HG03520 (cell line): ENCODE results near the gene TRRAP.

Experiments used
- ATAC-seq: cut with Tn5 transposase; IDR thresholded peaks from one replicate; pipeline ENCODE4 v1.9.1; 2021; ENCODE audit warnings: mild to moderate bottlenecking, moderate library complexity; ENCODE audit not compliant: unreplicated experiment

The TRRAP gene

DNA sequence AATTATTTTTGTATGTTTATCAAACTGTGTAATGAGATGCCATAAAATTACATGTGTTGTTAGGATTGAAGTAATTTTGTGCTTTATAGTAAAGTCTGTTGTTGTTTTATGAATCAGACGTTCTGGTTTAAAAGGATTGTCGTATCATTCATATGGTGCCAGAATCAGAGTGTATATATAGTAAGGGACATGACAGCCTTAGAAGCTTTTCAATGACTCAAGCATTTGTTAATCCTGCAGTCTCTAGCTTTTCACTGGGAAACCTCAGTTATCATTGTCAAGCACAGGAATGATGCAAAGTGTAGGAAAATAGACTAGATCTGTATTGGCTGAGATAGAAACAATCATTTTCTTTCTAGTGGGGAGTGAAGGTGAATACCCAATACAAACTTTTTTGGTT, 57.5 kb downstream of the TRRAP start:
- ATAC-seq = no peak

DNA sequence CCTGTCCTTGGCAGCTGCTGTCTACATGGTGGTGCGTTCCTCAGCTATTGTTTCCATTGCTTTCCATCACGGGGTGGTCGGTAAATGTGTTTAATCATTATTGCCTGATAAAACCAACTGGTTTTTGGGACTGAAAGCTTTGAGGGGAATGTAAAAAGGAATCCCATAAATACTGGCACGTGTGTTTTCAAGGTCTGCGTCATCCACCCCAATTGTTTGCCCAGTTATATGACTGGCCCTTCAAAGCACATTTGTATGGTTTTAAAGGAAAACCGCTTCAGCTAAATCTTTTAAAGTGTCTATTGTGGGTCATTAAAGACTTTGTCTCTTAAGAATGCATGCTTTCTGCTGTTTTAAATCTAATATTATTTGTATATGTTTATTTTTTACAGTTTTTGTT, 65.0 kb downstream of the TRRAP start:
- ATAC-seq = no peak

DNA sequence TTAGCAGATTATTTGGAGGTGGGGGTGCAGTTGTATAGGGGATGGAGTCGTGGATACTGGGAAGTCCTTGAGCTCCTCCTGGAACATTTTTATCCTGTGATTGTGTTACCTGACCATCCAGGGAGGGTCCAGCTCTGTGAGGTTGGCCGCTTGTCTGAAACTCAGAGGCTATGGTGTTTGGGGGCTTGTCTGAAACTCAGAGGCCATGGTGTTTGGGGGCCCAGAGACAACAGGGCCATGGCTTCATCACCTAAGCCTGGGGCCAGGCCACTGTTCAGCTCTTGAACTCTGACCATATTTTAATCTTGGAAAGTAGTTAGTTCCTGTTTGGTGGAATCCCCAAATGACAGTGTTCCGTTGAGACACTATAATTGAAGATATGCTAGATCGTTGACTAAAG, 66.1 kb downstream of the TRRAP start:
- ATAC-seq = no peak

DNA sequence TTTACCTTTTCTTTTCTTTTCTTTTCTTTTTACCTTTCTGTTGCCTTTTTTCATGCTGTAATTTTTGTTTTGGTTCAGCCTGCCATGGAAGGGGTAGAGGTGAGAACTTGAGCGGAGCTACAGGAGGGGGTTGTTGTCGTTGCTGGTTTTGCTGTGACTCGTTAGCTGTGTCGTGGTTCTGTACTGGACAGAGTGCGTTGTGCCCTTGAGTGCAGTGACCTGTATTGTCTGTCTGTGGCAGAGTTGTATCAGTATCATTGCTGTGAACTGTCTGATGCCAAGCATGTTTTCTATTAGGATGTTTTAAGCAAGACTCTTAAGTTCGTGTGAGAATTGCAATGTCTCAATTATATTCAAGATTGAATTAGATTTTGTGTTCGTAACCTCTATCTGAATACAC, 67.5 kb downstream of the TRRAP start:
- no peak for ATAC-seq

DNA sequence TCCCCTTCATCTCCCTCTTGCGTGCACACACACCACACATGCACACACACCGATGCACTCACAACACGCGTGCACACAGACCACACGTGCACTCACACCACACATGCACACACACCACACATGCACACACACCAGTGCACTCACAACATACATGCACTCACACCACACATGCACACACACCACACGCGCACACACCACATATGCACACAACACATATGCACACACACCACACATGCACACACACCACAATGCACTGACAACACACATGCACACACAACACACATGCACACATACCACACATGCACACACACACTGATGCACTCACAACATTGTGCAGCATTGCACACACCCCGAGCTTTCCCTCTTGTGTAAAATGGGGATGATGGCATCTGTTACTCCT, 68.1 kb downstream of the TRRAP start:
- ATAC-seq = no peak

DNA sequence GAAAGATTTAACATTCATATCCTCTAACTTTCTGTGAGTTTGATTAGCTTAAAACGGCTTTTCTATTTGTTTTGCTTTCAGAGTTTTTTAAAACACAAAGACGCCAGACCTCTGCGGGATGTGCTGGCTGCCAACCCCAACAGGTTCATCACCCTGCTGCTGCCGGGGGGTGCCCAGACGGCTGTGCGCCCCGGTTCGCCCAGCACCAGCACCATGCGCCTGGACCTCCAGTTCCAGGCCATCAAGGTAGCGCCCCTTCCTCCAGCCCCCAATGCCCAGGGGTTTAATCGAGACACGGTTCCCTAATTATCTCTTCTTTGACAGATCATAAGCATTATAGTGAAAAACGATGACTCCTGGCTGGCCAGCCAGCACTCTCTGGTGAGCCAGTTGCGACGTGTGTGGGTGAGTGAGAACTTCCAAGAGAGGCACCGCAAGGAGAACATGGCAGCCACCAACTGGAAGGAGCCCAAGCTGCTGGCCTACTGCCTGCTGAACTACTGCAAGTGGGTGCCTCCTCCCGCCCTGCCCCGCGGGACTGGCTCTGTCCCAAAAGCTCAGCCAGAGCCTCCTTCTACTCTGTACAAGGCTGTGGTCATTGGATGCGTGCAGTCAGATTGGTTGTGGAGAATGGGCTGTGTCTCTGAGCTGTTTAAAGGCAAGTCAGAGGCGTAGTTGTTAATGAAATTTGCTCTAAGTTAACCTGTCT, 71.2 kb downstream of the TRRAP start:
- ATAC-seq = no peak

DNA sequence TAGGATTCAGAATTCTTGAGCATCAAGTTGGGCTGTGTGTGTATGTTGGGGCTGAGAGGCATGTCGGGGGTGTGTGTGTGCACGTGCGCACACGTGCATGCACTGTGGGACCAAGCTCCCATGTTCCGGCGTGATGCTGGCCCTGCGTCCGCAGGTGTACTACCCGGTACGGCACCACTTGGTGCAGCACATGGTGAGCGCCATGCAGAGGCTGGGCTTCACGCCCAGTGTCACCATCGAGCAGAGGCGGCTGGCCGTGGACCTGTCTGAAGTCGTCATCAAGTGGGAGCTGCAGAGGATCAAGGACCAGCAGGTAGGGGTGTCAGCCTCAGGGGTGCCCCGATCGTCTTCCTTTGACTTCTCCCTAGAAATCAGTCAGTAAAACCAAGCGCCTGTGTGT, 77.7 kb downstream of the TRRAP start:
- ATAC-seq = no peak

DNA sequence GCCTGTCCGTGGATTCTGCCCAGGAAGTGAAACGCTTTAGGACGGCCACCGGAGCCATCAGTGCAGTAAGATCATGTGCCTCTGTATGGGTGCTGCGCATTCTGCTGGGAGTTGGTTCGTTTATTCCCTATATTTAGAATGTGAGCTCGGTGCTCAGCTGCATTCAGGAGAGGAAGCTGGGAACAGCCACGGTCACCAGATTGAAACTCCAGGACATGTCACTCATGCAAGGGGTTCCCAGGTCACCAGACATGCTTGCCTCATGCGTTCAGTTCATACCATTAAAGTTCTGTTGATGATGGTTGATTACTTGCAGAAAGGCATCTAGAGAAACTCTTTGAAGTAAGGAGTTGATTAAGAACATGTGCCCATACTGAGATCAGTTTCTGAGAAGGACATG, 78.1 kb downstream of the TRRAP start:
- ATAC-seq = no peak

DNA sequence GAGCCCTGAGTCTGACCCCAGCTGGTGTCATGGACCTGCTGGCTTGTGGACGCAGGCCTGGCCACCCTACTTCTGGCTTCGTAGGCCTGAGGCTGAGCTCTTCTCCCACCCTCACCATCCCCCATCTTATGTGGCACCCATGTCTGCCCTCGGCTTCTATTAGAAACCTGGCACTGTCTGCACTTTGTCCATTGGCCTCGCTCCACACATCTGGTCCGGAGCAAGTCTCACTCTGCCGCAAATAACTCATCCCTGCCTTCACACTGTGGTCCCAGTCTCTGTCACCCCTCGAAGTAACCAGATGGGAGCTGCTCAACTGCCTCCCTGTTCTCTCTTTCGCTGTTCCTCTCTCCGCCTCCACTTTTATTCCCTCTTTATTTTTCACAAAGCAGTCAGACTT, 78.6 kb downstream of the TRRAP start:
- ATAC-seq = no peak

DNA sequence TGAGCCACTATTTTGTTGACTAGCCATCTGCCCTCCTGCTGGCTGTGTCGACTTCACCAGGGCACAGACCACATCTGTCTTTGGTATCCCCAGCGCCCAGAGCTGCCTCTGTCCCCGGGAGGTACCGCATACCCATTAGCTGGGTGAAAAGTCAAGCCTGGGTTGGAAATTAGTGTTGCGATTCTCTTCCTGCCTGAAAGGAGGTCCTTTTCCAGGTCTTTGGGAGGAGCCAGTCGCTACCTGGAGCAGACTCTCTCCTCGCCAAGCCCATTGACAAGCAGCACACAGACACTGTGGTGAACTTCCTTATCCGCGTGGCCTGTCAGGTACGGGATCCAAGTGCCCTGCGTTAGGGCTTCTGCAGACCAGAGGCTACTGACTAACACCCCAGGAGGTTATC, 79.4 kb downstream of the TRRAP start:
- ATAC-seq = no peak

DNA sequence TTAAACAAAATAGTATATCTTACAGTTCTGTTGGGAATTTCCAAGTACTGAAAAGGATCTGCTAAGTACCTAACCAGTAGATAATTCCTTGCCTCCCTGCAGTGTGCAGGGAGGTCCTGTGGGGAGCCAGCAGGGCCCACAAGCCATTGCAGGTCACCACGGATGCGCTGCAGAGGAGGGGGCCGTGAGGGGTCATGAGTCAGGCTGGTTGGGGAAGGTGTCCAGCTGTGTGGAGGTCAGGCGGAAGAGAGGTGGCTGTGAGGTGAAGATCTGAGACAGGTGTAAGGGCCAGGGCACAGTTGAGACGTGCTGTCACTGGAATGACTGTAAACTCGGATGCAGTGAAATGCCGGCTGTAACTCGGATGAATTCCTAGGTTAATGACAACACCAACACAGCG, 80.6 kb downstream of the TRRAP start:
- ATAC-seq = no peak

DNA sequence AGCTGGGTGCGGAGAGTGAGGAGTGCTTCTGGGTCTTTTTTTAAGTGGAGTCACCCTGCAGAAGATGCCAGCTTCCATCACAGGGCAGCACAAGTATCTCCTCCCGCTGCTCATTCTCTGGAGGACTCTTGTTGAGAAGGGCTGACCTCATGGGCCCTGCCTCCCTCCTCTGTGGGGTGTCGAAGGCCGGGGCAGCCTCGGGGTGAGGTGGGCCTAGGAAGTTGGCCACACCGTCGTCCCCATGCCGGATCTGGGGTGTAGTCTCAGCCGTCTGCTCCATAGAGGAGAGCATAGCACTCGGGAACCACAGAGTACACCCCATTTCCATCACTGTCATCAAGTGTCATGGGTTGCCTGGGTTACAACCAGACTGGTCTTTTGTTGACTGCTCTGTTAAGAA, 85.0 kb downstream of the TRRAP start:
- no peak for ATAC-seq

DNA sequence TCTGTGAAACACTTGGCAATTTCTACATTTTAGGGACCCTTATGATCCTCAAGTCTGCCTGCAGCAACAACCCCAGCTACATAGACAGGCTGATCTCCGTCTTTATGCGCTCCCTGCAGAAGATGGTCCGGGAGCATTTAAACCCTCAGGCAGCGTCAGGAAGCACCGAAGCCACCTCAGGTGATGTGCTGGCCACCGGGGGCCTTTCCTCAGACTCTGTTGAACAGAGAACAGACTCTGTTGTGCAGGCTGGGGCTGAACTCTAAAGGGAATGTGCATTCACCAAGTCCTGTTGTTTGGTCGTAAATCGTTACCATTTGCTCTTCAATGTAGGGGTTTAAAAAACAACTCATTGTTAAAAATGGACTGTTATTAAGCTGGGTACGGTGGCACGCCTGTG, 86.3 kb downstream of the TRRAP start:
- no peak for ATAC-seq

DNA sequence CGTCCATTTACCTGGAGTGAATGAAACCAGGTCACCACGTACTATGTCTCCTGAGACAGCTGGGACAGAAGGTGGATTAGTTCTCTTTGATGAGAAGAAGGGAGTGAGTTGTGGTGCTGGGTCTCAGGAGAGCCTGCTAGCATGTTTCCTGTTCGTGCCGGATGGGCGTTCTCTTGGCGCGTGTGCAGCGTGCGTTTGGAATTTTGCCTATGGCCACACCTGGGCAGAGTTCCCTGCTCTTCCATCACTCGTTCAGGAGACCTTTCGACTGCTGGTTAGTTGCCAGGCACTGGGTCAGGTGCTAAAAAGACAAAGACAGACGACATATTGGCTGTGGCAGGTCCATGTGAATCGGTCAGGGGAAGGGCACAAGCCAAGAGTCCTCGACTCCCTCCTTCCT, 90.3 kb downstream of the TRRAP start:
- ATAC-seq = no peak

DNA sequence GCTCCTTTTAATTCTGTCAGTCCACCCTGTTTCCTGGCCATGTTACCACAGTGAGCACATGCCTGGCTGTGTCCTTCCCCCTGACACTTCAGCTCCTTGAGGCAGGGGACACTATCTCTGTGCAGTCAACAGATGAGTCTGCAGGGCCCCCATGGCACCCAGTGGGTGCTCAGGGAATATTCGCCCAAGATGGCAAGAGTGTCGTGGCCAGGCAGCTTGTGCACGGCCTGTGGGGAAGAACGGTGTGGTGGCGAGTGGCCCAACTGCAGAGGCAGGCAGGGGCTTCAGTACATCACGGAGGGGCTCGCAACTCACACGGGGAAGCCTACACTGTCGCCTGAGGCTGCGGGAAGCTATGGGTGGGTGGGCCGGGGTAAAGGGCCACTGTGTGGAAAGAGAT, 91.1 kb downstream of the TRRAP start:
- ATAC-seq = no peak

DNA sequence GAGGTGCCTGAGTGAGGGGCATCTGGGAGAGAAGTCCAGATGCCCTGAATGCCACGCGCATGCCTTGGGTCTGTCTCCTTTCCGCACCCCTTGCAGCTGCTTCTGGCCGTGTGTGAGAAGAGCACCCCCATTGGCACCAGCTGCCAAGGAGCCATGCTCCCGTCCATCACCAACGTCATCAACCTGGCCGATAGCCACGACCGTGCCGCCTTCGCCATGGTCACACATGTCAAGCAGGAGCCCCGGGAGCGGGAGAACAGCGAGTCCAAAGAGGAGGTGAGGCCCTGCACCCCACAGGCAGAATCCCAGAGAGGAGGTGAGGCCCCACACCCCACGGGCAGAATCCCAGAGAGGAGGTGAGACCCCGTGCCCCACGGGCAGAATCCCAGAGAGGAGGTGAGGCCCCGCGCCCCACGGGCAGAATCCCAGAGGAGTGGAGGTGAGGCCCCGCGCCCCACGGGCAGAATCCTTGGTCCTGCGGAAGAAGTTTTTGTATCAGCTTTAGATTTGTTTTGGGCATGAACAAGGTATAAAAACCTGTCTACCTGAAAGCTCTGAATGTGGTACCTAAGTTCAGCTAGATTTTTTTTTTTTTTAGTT, 91.8 kb downstream of the TRRAP start:
- ATAC-seq = no peak

DNA sequence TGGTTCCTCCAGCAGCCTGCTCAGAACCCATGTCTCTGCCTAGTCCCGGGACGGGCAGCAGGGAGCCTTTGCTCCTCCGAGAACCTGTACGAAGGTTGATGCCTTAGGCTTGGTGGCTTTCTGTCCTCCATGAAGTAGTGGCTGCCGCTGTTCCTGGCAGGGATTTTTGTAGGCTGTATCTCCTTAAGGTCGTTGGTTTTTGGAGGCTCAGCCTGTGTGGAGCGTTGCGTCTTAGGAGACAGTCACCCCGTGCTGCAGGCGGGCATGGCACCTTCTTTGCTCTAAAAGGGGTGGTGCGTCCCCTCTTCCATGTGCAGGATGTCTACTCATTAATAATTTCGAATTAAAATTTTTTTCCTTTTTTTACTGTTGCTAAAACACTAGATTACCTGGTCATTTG, 92.5 kb downstream of the TRRAP start:
- ATAC-seq = no peak

DNA sequence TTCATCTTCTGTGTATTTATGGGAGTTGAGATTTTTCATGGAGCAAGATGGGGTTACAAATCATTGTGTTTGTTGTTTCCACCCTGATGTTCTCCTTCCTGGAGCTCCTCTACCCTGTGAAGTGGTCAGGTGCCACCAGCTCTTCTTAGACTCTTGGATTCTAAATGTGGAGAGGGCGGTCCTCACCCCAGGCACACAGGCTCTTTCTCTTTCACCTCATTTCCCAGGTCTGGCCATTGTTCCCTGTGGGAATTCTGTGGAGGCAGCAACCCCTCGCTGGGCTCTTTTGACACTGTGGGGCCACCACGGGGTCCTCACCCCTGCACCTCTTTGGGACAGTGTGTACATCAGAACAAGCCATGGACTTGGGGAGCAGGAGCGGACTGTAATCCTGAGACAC, 95.9 kb downstream of the TRRAP start:
- no peak for ATAC-seq

DNA sequence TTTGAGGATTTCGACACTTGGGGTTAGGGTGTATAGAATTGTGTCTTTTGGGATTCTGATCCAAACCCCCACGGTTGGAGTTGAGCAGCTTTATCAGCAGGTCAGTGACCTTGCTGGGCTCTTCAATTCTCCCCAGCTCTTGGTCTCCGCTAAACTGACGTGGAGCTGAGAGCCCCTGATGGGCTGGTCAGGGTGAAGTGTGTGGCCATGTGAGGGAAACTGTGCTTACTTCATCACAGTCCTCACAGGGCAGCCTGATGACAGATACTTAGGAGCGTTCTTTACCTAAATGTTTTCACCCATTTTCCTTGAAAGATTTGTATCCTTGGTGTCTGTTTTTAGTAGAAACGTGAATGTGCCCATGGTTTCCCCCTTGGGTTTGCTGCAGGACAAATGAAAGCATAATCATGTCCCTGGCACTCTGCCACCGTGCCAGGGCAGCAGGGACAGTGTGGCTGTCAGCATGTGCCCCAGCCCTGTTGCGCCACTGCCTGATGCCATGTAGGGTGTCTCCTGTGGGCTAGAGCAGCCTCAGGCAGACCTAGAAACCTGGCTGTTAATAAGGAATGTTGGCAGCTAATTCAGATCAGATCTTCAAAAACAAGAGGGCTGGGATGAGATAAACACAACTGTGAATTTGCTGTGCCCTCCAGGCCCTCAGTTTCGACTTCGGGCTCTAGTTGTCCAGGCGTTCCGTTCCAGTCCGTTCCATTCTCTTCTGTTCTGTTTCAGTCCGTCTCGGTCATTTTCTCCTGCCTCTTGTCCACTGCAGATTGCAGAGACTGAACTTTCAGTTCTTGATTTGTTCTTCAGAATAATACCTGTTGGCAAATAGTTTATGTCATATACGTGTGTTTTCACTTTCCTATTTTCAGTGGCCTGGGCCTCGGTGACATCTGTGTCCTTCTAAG, 96.8 kb downstream of the TRRAP start:
- ATAC-seq = no peak

DNA sequence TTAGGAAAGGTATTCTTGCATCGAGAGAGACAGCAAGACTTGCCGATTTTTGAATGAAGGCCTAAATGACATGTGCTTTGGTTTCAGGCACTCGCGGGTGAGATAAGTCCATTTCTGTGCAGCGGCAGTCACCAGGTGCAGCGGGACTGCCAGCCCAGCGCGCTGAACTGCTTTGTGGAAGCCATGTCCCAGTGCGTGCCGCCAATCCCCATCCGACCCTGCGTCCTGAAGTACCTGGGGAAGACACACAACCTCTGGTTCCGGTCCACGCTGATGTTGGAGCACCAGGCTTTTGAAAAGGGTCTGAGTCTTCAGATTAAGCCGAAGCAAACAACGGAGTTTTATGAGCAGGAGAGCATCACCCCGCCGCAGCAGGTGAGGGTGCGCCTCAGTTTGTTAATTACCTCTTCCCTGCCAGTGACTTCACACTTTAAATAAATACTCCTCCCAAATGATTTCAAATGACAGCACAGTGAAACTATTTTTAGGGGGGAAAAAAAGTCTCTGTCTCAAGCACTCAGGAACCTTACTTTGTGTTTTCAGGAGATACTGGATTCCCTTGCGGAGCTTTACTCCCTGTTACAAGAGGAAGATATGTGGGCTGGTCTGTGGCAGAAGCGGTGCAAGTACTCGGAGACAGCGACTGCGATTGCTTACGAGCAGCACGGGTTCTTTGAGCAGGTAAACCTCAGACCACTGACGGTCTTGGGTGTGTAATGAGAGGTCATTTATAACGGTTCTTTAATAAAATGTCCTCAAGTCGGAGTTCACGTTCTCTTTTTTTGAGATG, 98.3 kb downstream of the TRRAP start:
- no peak for ATAC-seq

DNA sequence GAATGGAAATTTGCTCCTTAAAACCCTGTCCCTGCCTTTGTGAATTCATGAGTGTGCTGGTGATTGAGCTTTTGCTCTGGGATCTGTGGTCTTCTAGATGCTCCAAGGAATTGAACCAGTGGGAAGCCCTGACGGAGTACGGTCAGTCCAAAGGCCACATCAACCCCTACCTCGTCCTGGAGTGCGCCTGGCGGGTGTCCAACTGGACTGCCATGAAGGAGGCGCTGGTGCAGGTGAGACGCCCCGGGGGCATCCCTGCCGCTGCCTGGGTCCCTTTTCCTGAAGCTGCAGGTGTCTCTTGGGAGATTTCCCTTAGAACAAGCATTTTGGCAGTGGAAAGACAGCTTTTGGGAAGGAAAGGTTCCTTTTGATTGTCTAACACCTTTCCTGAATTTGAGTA, 100.3 kb downstream of the TRRAP start:
- no peak for ATAC-seq
